ENCODE data around the gene NUDCD3.

The NUDCD3 gene

DNA sequence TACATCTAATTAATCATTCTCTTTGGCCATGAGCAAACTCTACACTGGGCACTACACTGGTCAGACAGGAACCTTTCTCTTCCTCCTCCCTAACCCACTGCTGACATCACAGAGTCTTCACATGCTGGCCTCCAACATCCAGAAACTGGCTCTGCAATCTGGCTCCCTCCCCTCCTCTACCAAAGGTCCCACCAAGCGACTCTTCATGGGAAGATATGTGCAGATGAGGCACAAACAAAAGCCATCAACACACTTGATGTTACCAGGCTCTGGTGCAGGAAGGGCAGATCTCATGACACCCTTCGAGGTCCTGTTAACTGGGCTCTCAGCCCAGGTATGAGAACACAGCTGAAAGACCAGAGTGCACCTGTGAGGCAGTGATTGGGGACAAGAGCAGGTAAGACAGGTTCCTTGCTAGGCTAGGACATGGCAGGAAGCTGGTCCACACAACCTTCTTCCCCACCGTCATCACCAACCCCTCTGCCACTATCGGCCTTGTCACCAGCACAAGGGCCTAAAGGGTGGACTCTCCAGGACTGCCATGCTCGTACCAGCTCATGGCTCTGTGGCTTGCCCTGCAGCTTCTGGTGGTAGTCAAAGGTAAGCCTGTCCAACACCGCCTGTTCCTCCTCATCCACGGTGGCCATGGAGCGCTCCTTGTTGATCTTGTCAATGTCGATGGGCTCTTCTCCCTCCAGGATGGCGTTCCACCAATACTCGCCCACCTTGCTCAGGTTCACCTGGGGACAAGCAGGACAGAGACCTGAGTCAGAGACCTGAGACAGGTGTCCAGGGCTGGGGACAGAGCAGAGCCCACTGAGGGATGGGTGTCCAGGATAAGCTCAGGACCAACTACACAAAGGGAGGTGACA lies 98.5 kb downstream of the NUDCD3 start:
- TF ChIP-seq, protein P1, sequence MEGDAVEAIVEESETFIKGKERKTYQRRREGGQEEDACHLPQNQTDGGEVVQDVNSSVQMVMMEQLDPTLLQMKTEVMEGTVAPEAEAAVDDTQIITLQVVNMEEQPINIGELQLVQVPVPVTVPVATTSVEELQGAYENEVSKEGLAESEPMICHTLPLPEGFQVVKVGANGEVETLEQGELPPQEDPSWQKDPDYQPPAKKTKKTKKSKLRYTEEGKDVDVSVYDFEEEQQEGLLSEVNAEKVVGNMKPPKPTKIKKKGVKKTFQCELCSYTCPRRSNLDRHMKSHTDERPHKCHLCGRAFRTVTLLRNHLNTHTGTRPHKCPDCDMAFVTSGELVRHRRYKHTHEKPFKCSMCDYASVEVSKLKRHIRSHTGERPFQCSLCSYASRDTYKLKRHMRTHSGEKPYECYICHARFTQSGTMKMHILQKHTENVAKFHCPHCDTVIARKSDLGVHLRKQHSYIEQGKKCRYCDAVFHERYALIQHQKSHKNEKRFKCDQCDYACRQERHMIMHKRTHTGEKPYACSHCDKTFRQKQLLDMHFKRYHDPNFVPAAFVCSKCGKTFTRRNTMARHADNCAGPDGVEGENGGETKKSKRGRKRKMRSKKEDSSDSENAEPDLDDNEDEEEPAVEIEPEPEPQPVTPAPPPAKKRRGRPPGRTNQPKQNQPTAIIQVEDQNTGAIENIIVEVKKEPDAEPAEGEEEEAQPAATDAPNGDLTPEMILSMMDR (IDR thresholded peaks at IDR 0.05; ENCODE audit: insufficient read depth, low read depth, low read length, missing control alignments) = no peak
- H3K4me3 ChIP-seq (ENCODE audit: low read depth, low read length) = no peak overlapping the region
- DNase-seq (ENCODE audit: low read depth) = no peak

DNA sequence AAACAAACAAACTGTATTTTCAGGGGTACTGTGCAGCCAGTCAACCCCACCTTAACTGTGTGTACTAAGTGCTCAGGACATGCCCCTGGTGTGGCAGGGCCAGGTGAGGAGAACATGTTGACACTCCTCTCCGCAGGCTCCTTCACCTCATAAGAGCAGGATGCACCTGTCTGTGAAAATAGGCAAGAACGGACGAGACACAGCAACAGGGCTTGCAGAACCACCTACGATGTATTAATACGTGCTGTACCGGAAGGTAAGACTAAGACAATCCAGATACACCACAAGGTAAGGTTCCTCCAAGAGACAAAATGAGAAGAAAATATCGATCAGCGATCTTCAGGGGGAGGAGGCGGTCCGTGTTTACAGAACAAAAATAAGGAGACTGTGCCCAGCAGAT lies 99.3 kb downstream of the NUDCD3 start:
- DNase-seq (ENCODE audit: low read depth) = no peak
- no peak overlapping the region for H3K4me3 ChIP-seq (ENCODE audit: low read depth, low read length)
- TF ChIP-seq, protein P1 (IDR thresholded peaks at IDR 0.05; ENCODE audit: insufficient read depth, low read depth, low read length, missing control alignments) = no peak

DNA sequence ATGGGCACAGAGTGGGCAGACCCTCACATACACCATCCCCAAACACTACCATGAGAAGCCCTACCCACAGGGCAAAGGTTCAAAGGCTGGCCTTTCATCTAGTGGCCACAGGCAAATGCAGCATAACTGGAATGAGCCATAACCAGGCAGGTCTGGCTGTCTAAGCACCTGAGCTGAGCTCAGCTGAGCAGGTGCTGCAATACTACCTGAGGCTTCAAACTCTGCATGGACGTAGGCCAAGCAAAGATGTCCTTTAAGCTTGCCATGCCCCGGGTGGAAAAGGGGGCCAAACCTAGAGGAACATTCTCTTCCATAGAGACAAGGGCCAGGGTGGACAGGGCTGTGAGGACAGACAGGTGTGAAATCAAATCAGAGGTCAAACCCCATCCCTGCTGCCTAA lies 99.8 kb downstream of the NUDCD3 start:
- DNase-seq (ENCODE audit: low read depth) = no peak
- TF ChIP-seq, protein P1 (IDR thresholded peaks at IDR 0.05; ENCODE audit: insufficient read depth, low read depth, low read length, missing control alignments) = no peak
- no peak overlapping the region for H3K4me3 ChIP-seq (ENCODE audit: low read depth, low read length)

DNA sequence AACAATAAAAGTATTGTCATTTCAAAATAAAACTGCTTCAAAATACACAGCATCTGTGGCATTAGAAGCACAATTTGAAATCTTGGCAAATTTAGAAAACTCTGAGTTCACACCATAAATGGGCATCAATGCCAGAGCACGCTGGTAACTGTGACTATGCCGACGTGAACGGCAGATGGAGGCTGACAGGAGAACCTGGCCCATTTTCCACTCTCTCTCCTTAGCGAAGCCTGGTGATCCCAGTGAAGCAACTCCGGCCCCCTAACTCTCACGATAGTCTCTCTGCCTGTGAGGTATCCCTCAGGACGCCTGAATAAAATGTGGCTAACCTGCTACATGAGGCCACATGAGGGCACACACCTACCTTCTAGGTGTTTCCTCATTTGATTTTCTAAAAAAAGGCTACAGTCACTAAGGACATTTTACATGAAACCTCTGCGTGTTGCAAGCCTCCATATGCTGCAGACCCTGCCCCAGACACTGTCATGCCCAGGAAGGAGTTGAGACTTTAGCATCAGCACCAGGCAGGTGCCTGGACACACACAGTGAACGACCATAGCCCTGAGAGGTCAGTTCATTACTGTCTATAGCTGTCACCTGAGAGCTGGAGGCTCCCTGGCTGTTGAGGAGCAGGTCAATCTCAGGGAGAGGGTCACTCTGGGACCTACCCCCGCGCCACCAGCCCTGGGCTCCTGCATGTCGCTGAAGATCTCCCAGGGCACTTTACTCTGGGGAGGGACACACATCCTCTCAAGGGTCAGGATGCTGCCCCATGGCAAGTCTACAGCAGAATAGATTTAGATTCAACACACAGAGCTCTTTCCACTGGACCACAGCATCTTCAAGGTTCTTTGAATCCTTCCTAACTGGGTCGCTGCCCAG lies 102.1 kb downstream of the NUDCD3 start:
- no peak for DNase-seq (ENCODE audit: low read depth)
- TF ChIP-seq, protein P1 (IDR thresholded peaks at IDR 0.05; ENCODE audit: insufficient read depth, low read depth, low read length, missing control alignments) = no peak
- H3K4me3 ChIP-seq (ENCODE audit: low read depth, low read length) = no peak overlapping the region

DNA sequence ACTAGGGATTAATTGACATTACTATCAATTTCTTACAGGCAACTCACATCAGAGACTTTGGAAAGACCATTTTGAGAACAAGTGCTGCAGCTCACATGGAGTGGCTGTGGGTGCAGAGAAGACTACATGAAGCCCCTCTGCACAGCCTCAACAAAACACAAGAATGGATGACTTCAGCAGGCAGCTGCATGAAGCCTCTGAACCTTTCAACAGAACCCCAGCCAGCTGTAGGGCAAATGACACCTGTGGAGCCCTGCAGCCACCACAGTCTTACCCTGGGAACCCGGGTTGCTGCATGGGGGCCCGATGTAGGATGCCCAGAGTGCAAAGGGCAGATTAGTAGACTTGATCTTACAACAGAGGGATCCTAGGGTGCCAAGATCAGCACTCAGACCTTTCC lies 103.1 kb downstream of the NUDCD3 start:
- H3K4me3 ChIP-seq (ENCODE audit: low read depth, low read length) = no peak overlapping the region
- TF ChIP-seq, protein P1 (IDR thresholded peaks at IDR 0.05; ENCODE audit: insufficient read depth, low read depth, low read length, missing control alignments) = no peak
- no peak for DNase-seq (ENCODE audit: low read depth)

DNA sequence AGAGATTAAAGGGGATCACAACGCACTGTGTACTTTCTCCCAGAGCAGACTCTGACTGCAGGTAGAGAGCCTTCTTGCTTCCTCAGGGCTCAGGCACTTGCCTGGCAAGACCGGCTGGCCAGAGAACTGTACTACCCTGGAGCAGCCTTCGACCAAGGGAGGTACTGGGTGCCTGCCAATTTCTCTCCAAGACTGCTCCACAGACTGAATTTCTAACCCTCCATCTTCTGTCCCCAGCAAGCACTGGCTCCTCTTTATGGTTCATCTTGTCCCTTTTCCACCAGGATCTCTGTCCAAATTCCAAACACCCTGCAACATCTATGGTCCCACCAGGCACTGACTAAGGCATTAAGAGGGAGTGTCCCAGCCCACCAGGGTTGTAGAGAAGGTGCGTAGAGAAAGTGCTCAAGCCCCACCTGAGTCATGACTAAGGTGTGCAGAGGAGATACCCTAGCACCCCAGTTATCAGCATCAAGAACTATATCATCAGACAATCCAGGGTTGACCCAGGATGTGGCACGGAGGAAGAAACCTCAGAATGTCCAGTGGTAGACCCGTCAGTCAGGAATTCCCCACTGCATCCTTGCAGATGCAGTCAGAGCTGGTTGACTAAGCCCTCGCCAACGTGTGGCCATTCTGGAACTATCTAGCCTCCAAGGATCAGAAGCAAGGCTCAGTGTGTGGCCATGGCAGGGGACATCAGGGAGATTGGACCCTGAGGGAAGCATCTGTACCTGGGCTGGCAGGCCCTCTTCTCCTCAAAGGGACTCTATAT lies 104.1 kb downstream of the NUDCD3 start:
- no peak for DNase-seq (ENCODE audit: low read depth)

More for the DNA sequence above, 104.1 kb downstream of the NUDCD3 start:
- no peak overlapping the region for H3K4me3 ChIP-seq (ENCODE audit: low read depth, low read length)
- TF ChIP-seq, protein P1 (IDR thresholded peaks at IDR 0.05; ENCODE audit: insufficient read depth, low read depth, low read length, missing control alignments) = no peak
